CD14-positive monocyte (primary cell): ENCODE data around the gene SRRT. TPM values are rescaled to one million over a fixed set of nuclear protein-coding genes. Genes with fewer than 3 reads are reported as not detected.

Experiments
- DNase-seq, 3 donors: peaks; one replicate each; pipeline ENCODE4 v3.0.0-alpha.2; 2011 to 2022
- H2AFZ ChIP-seq: 2 replicates; pipeline ENCODE4 v1.6.0; 2012; ENCODE audit warnings: mild to moderate bottlenecking, low read depth, low read length, inconsistent platforms; ENCODE audit not compliant: insufficient read depth, poor library complexity, severe bottlenecking
- H3K27ac ChIP-seq, 2 donors: 1 replicate in 1 of 2; 2 replicates in 1 of 2; pipeline ENCODE4 v1.5.1; 2012 to 2013; ENCODE audit warnings: low read length in 2 of 2, control low read depth in 1 of 2, inconsistent platforms in 1 of 2, low read depth in 1 of 2, mild to moderate bottlenecking in 1 of 2
- H3K27me3 ChIP-seq, 2 donors: one replicate each; pipeline versions ENCODE4 v1.6.0 to v1.6.1; 2011 to 2013; ENCODE audit warnings: low read length in 2 of 2; ENCODE audit not compliant: control insufficient read depth in 2 of 2, insufficient read depth in 2 of 2
- H3K36me3 ChIP-seq, 2 donors: replicated peaks in 1 of 2; 1 replicate in 1 of 2; 2 replicates in 1 of 2; pipeline versions ENCODE4 v1.5.1 to v1.6.1; 2012 to 2013; ENCODE audit warnings: low read length in 2 of 2, control low read depth in 1 of 2, inconsistent platforms in 1 of 2, mild to moderate bottlenecking in 1 of 2; ENCODE audit not compliant: insufficient read depth in 2 of 2, control insufficient read depth in 1 of 2
- H3K4me1 ChIP-seq, 2 donors: 1 replicate in 1 of 2; 2 replicates in 1 of 2; pipeline versions ENCODE4 v1.5.1 to v1.6.1; 2012 to 2013; ENCODE audit warnings: low read length in 2 of 2, control low read depth in 1 of 2, inconsistent platforms in 1 of 2, mild to moderate bottlenecking in 1 of 2, moderate library complexity in 1 of 2; ENCODE audit not compliant: insufficient read depth in 2 of 2, control insufficient read depth in 1 of 2
- H3K4me2 ChIP-seq: replicated peaks from 2 replicates; pipeline ENCODE3; 2012; ENCODE audit warnings: low read length, moderate library complexity, mild to moderate bottlenecking; ENCODE audit not compliant: poor library complexity, severe bottlenecking; ENCODE audit errors: extremely low read depth
- H3K4me3 ChIP-seq, 3 experiments: fragments of 200-600 bp in 1 of 3; sonication (generic) in 1 of 3; replicated peaks in 1 of 3; 1 replicate in 2 of 3; 2 replicates in 1 of 3; pipeline ENCODE4 v1.5.1; 2011 to 2013; ENCODE audit warnings: low read length in 3 of 3, mild to moderate bottlenecking in 3 of 3, control low read depth in 2 of 3, low read depth in 2 of 3, inconsistent platforms in 1 of 3, moderate library complexity in 1 of 3
- H3K79me2 ChIP-seq: 2 replicates; pipeline ENCODE4 v1.6.0; 2012; ENCODE audit warnings: mild to moderate bottlenecking, control low read depth, inconsistent platforms, low read length, moderate library complexity; ENCODE audit not compliant: insufficient read depth
- H3K9ac ChIP-seq: 2 replicates; pipeline ENCODE4 v1.6.0; 2017; ENCODE audit warnings: low read length, mild to moderate bottlenecking; ENCODE audit not compliant: insufficient read depth, poor library complexity, severe bottlenecking
- H3K9me3 ChIP-seq, 2 donors: replicated peaks in 1 of 2; 1 replicate in 1 of 2; 2 replicates in 1 of 2; pipeline versions ENCODE4 v1.5.1 to v1.6.1; 2012 to 2013; ENCODE audit warnings: low read length in 2 of 2, control low read depth in 1 of 2; ENCODE audit not compliant: control insufficient read depth in 1 of 2, insufficient read depth in 1 of 2
- H4K20me1 ChIP-seq: 2 replicates; pipeline ENCODE4 v1.6.0; 2012; ENCODE audit warnings: mild to moderate bottlenecking, low read length, control low read depth, moderate library complexity; ENCODE audit not compliant: insufficient read depth
- H3K27ac Mint-ChIP-seq, 7 donors: one replicate each; pipeline ENCODE4 v1.8.0; 2020; ENCODE audit warnings: mild to moderate bottlenecking in 7 of 7, mixed read lengths in 7 of 7, moderate library complexity in 6 of 7, inconsistent platforms in 2 of 7
- H3K27me3 Mint-ChIP-seq, 3 donors: one replicate each; pipeline ENCODE4 v1.8.0; 2021 to 2022; ENCODE audit warnings: low read depth in 3 of 3, mild to moderate bottlenecking in 3 of 3, mixed read lengths in 3 of 3, moderate library complexity in 3 of 3, inconsistent platforms in 1 of 3
- H3K36me3 Mint-ChIP-seq, 2 donors: one replicate each; pipeline ENCODE4 v1.8.0; 2020; ENCODE audit warnings: mixed read lengths in 2 of 2, inconsistent platforms in 1 of 2, mild to moderate bottlenecking in 1 of 2
- H3K4me1 Mint-ChIP-seq: one replicate; pipeline ENCODE4 v1.8.0; 2020; ENCODE audit warnings: mild to moderate bottlenecking, mixed read lengths
- H3K4me3 Mint-ChIP-seq, 2 donors: one replicate each; pipeline ENCODE4 v1.8.0; 2020; ENCODE audit warnings: mild to moderate bottlenecking in 2 of 2, mixed read lengths in 2 of 2, moderate library complexity in 1 of 2
- H3K9me3 Mint-ChIP-seq, 7 donors: one replicate each; pipeline ENCODE4 v1.8.0; 2020 to 2022; ENCODE audit warnings: mixed read lengths in 7 of 7, mild to moderate bottlenecking in 6 of 7, moderate library complexity in 6 of 7, inconsistent platforms in 2 of 7
- WGBS: methylation state at CpG from one replicate; pipeline ENCODE4 v1.1.5; 2013; ENCODE audit warnings: missing lambda C conversion rate; ENCODE audit not compliant: insufficient coverage; 5-methylcytosine and 5-hydroxymethylcytosine counted together
- intact Hi-C, 2 donors: fragments of 100-400 bp; cut with micrococcal nuclease; formaldehyde crosslinking; loops; one replicate each; pipeline versions ENCODE4 v1.15.0 to v1.15.1; 2023
- polyA plus RNA-seq, 3 donors: library from polyadenylated mRNA; depleted of rRNA in 1 of 3; unstranded in 2 of 3; stranded (reverse) in 1 of 3; fragments of 300-500 nt in 2 of 3; fragments of >200 nt in 1 of 3; fragmentation: Illumina TruSeq in 2 of 3; gene quantifications; 1 replicate in 2 of 3; 2 replicates in 1 of 3; pipeline ENCODE4 v1.2.3, GENCODE V29; 2012 to 2021
- TF ChIP-seq, protein P1 (sequence below): fragments of 200-600 bp; IDR thresholded peaks from one replicate; pipeline ENCODE4 v1.8.0; 2022; ENCODE audit warnings: antibody characterized with exemption, mild to moderate bottlenecking

Gene SRRT
- polyA plus RNA-seq, 3 donors, result 26.9 to 116 (median 29.6) TPM

DNA sequence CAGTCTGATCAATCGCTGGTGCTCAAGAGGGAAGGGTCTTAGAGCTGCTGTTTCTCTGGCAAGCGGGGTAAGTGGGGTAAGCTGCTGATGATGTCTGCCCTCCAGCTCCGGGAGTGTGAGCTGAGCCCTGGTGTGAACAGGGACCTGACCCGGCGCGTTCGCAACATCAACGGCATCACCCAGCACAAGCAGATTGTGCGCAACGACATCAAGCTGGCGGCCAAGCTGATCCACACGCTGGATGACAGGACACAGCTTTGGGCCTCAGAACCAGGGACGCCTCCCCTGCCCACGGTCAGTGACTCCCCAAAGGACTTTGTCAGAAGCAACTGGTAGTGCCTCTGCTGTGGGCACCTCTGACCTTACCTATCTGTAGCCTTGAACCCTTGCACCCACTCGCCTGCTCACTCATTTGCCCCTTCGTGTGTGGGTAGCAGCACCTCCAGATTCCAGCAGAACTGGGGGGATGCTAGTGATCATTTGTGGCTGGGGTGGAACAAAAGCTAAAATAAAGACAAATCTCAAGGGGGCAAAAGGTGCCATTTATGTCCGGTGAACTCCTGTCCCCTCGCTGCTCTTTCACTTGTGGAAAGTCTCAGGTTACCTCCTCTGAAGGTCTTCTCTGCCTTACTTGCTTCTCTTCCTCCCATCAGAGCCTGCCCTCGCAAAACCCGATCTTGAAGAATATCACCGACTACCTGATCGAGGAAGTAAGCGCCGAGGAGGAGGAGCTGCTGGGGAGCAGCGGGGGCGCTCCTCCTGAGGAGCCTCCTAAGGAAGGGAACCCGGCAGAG, 11.4 kb downstream of the SRRT start:
- Histone ChIP-seq H3K27ac (peak overlapping the region in 1 of 2 donors; percentile 68), H3K4me1 (peaks cover 49 to 59% of the 10 kb centered on the region in 2 donors), H4K20me1 (peaks cover 50% of the 10 kb centered on the region), H3K36me3 (peaks cover 51 to 63% of the 10 kb centered on the region in 2 donors), H3K4me3 (peak overlapping the region in 1 of 3 experiments; percentile 81), H3K4me2 (peak overlapping the region; percentile 97), H2AFZ (no peak overlapping the region), H3K9me3 (no peaks in the 10 kb centered on the region), H3K79me2 (peaks cover 19% of the 10 kb centered on the region), H3K9ac (no peak overlapping the region), H3K27me3 (peaks cover 8 to 11% of the 10 kb centered on the region in 2 donors)
- Mint-ChIP-seq H3K36me3 (peaks cover 71 to 74% of the 10 kb centered on the region in 2 donors), H3K4me1 (peaks cover 53% of the 10 kb centered on the region), H3K9me3 (peaks cover 0 to 4% (median 3%) of the 10 kb centered on the region in 7 donors), H3K4me3 (peak overlapping the region in 1 of 2 donors; percentile 81), H3K27ac (peak overlapping the region in 4 of 7 donors; percentile 79 to 93 (median 92)), H3K27me3 (peaks cover 12 to 24% (median 16%) of the 10 kb centered on the region in 3 donors)
- intact Hi-C loops, result loop anchor here in 1 of 2 donors (5.0 kb wide), 1 partner anchor 274 kb away; the partner anchor contains the start of gene MOSPD3
- 95% methylated on average over 23 of the region's 27 CpGs for WGBS
- DNase-seq, result no peak
- TF ChIP-seq, protein P1, sequence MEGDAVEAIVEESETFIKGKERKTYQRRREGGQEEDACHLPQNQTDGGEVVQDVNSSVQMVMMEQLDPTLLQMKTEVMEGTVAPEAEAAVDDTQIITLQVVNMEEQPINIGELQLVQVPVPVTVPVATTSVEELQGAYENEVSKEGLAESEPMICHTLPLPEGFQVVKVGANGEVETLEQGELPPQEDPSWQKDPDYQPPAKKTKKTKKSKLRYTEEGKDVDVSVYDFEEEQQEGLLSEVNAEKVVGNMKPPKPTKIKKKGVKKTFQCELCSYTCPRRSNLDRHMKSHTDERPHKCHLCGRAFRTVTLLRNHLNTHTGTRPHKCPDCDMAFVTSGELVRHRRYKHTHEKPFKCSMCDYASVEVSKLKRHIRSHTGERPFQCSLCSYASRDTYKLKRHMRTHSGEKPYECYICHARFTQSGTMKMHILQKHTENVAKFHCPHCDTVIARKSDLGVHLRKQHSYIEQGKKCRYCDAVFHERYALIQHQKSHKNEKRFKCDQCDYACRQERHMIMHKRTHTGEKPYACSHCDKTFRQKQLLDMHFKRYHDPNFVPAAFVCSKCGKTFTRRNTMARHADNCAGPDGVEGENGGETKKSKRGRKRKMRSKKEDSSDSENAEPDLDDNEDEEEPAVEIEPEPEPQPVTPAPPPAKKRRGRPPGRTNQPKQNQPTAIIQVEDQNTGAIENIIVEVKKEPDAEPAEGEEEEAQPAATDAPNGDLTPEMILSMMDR, result no peak

DNA sequence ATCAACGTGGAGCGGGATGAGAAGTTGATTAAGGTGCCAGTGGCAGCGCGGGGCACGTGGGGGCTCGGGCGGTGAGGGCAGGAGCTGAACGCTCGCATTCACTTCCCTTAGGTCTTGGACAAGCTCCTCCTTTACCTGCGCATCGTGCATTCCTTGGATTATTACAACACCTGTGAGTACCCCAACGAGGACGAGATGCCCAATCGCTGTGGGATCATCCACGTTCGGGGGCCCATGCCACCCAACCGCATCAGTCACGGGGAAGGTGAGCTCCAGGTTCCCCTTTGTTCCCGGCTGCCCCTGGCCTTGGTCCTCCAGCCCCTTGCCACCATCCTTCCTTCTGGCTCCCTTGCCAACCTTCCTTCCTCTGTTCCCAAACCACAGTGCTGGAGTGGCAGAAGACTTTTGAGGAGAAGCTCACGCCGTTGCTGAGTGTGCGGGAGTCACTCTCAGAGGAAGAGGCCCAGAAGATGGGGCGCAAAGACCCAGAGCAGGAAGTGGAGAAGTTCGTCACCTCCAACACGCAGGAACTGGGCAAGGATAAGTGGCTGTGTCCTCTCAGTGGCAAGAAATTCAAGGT, 12.1 kb downstream of the SRRT start:
- Histone ChIP-seq H3K36me3 (peaks cover 44 to 56% of the 10 kb centered on the region in 2 donors), H2AFZ (peak overlapping the region; percentile 7), H4K20me1 (peaks cover 43% of the 10 kb centered on the region), H3K4me1 (peaks cover 49 to 59% of the 10 kb centered on the region in 2 donors), H3K4me2 (peak overlapping the region; percentile 97), H3K4me3 (peak overlapping the region in 1 of 3 experiments; percentile 81), H3K27ac (peak overlapping the region; percentile 68 to 74), H3K27me3 (peaks cover 14 to 18% of the 10 kb centered on the region in 2 donors), H3K9me3 (no peaks in the 10 kb centered on the region), H3K9ac (no peak overlapping the region), H3K79me2 (peaks cover 12% of the 10 kb centered on the region)
- Mint-ChIP-seq H3K4me1 (peaks cover 56% of the 10 kb centered on the region), H3K4me3 (peak overlapping the region; percentile 64 to 81), H3K36me3 (peaks cover 66 to 74% of the 10 kb centered on the region in 2 donors), H3K27ac (peak overlapping the region; percentile 83 to 94 (median 92)), H3K27me3 (peaks cover 19 to 30% (median 23%) of the 10 kb centered on the region in 3 donors), H3K9me3 (peaks cover 0 to 10% (median 6%) of the 10 kb centered on the region in 7 donors)
- peak in 2 of 3 donors; percentile 27 to 51 for DNase-seq
- intact Hi-C loops, result loop anchor here (1.0 to 5.0 kb wide), 2 partner anchors 12 to 275 kb away; partner anchors contain the start of genes MOSPD3 (in 1 of the 2) and SRRT (in 1 of the 2)
- WGBS, result 65% methylated on average over 21 of the region's 25 CpGs
- TF ChIP-seq, protein P1, result no peak
